Transverse colon (tissue), 4 donors: ENCODE measurements around the gene TRAF6. TPM values are rescaled to one million over a fixed set of nuclear protein-coding genes. Genes with fewer than 3 reads are reported as not detected.
"Not testable (repeated sequence)": the region's sequence is repeated elsewhere in the genome, so short reads cannot be mapped to it uniquely, and the experiment has no call there.

Experiments
- DNase-seq: peaks from one replicate; pipeline ENCODE4 v3.0.0-alpha.2; 2019
- H3K27ac ChIP-seq, 4 donors: fragments of 200-600 bp; sonication (generic); 2 replicates each; pipeline ENCODE4 v1.5.1; 2016 to 2018; ENCODE audit warnings: inconsistent platforms in 4 of 4
- H3K27me3 ChIP-seq: fragments of 200-600 bp; sonication (generic); 2 replicates; pipeline ENCODE4 v1.5.1; 2017; ENCODE audit warnings: inconsistent platforms
- H3K36me3 ChIP-seq, 4 donors: fragments of 200-600 bp; sonication (generic); 2 replicates each; pipeline ENCODE4 v1.5.1; 2017 to 2019; ENCODE audit warnings: inconsistent platforms in 4 of 4
- H3K4me1 ChIP-seq, 4 donors: fragments of 200-600 bp; sonication (generic); 2 replicates each; pipeline ENCODE4 v1.5.1; 2017 to 2020; ENCODE audit warnings: inconsistent platforms in 4 of 4
- H3K4me3 ChIP-seq, 4 donors: fragments of 200-600 bp; sonication (generic); 1 replicate in 1 of 4; 2 replicates in 3 of 4; pipeline versions ENCODE4 v1.5.1 to v1.6.1; 2017 to 2019; ENCODE audit warnings: inconsistent platforms in 4 of 4
- H3K9me3 ChIP-seq, 2 donors: fragments of 200-600 bp; sonication (generic); 2 replicates each; pipeline ENCODE4 v1.5.1; 2017 to 2019; ENCODE audit warnings: inconsistent platforms in 2 of 2
- CTCF ChIP-seq, 5 experiments: fragments of 200-600 bp in 3 of 5; fragments of 450-650 bp in 2 of 5; sonication (generic) in 3 of 5; IDR thresholded peaks; 1 replicate in 2 of 5; 2 replicates in 3 of 5; pipeline ENCODE4 v1.5.1; 2016 to 2017; ENCODE audit warnings: antibody characterized with exemption in 5 of 5, inconsistent platforms in 3 of 5, mild to moderate bottlenecking in 2 of 5, moderate library complexity in 1 of 5
- EP300 ChIP-seq: sonication (generic); formaldehyde crosslinking; IDR thresholded peaks from one replicate; pipeline ENCODE4 v1.6.1; 2017; ENCODE audit warnings: antibody characterized with exemption, low read depth
- POLR2A ChIP-seq: fragments of 450-650 bp; IDR thresholded peaks from one replicate; pipeline ENCODE4 v1.6.1; 2016; ENCODE audit warnings: antibody characterized with exemption, mild to moderate bottlenecking, moderate library complexity
- POLR2AphosphoS5 ChIP-seq, 3 donors: sonication (generic); formaldehyde crosslinking; IDR thresholded peaks; one replicate each; pipeline ENCODE4 v1.6.1; 2016; ENCODE audit warnings: antibody characterized with exemption in 3 of 3
- WGBS, 2 donors: methylation state at CpG; one replicate each; pipeline ENCODE4 v1.1.5; 2018; ENCODE audit warnings: low coverage in 1 of 2; 5-methylcytosine and 5-hydroxymethylcytosine counted together
- in situ Hi-C, 4 donors: fragments of 200-750 bp; cut with MboI; loops; one replicate each; pipeline versions ENCODE4 v1.15.0 to v1.15.1; 2017; ENCODE audit warnings: low sequenced_read_pairs in 3 of 4, low pct_ligation_motif_present in 1 of 4, low pct_unique_long_range_greater_than_20kb in 1 of 4
- intact Hi-C: fragments of 100-400 bp; cut with DNase I; formaldehyde crosslinking; loops from one replicate; pipeline ENCODE4 v1.15.1; 2023; ENCODE audit warnings: low total_unique reads
- total RNA-seq, 4 donors: library from RNA; depleted of rRNA; stranded (reverse); fragments of >200 nt; gene quantifications; one replicate each; pipeline ENCODE4 v1.1.0, GENCODE V29; 2016

The TRAF6 gene
- total RNA-seq, 4 donors from 2014 or later, result 0.80 to 16.4 (median 10.4) TPM

- Histone ChIP-seq H3K27me3 (no peaks in the 10 kb centered on the region), H3K4me1 (no peaks in the 10 kb centered on the region), H3K4me3 (no peak overlapping the region), H3K36me3 (no peaks in the 10 kb centered on the region), H3K9me3 (no peaks in the 10 kb centered on the region), H3K27ac (no peak overlapping the region)
- no peak for DNase-seq
- TF ChIP-seq POLR2A, result no peak
- TF ChIP-seq CTCF (IDR thresholded peaks at IDR 0.05), result no peak
- TF ChIP-seq EP300, result no peak
- no peak for TF ChIP-seq POLR2AphosphoS5 (IDR thresholded peaks at IDR 0.05)
- in situ Hi-C loops, result no loop called here
- intact Hi-C loops, result no loop called here
Measured at GRCh38 chr11:36530840-36531239, 20.8 kb upstream of the TRAF6 start.

- 56 to 100% methylated on average over 1 to 2 of the region's 2 CpGs for WGBS, 2 donors
- peaks cover 0 to 9% (median 2%) of the 10 kb centered on the region in 4 donors for H3K4me1 ChIP-seq
- no peak for DNase-seq
- TF ChIP-seq POLR2A (no peak), POLR2AphosphoS5 (IDR thresholded peaks at IDR 0.05) (no peak), CTCF (IDR thresholded peaks at IDR 0.05) (no peak), EP300 (no peak)
- intact Hi-C loops (no loop called here), in situ Hi-C loops (no loop called here)
- no peaks in the 10 kb centered on the region for H3K9me3 ChIP-seq
- no peaks in the 10 kb centered on the region for H3K27me3 ChIP-seq
- no peak overlapping the region for H3K27ac ChIP-seq
- H3K36me3 ChIP-seq, result no peaks in the 10 kb centered on the region
- H3K4me3 ChIP-seq, result no peak overlapping the region
Measured at GRCh38 chr11:36513965-36514364, 3.9 kb upstream of the TRAF6 start.

GRCh38 chr11:36512016-36512415 lies 1.9 kb upstream of the TRAF6 start:
- Histone ChIP-seq H3K27me3 (no peaks in the 10 kb centered on the region), H3K9me3 (no peaks in the 10 kb centered on the region), H3K4me1 (peaks cover 0 to 23% (median 10%) of the 10 kb centered on the region in 4 donors), H3K36me3 (no peaks in the 10 kb centered on the region), H3K4me3 (no peak overlapping the region), H3K27ac (no peak overlapping the region)
- TF ChIP-seq POLR2AphosphoS5 (IDR thresholded peaks at IDR 0.05), result no peak
- TF ChIP-seq POLR2A, result no peak
- no peak for TF ChIP-seq EP300
- TF ChIP-seq CTCF (IDR thresholded peaks at IDR 0.05), result no peak
- intact Hi-C loops, result no loop called here
- WGBS, 2 donors, result 56 to 79% methylated on average over 3 to 5 of the region's 5 CpGs
- DNase-seq, result no peak
- in situ Hi-C loops, result no loop called here

- H3K36me3 ChIP-seq, H3K27me3 ChIP-seq, in situ Hi-C loops, intact Hi-C loops, H3K9me3 ChIP-seq, DNase-seq: not testable (repeated sequence)
- Histone ChIP-seq H3K4me3 (peak overlapping the region in 1 of 4 donors; percentile 69), H3K4me1 (peaks cover 0 to 23% (median 10%) of the 10 kb centered on the region in 4 donors), H3K27ac (peak overlapping the region in 1 of 4 donors; percentile 87)
- 68 to 77% methylated on average over 2 of the region's 2 CpGs for WGBS, 2 donors
Measured at GRCh38 chr11:36511062-36511461, 990 bp upstream of the TRAF6 start.

GRCh38 chr11:36510594-36510942 lies 496 bp upstream of the TRAF6 start:
- WGBS, 2 donors, result 9 to 13% methylated on average over 7 to 8 of the region's 8 CpGs
- peak overlapping the region; percentile 86 to 92 (median 87) for H3K27ac ChIP-seq
- H3K27me3 ChIP-seq, result no peaks in the 10 kb centered on the region
- TF ChIP-seq POLR2A, result no peak
- TF ChIP-seq POLR2AphosphoS5 (IDR thresholded peaks at IDR 0.05), result no peak
- TF ChIP-seq CTCF (IDR thresholded peaks at IDR 0.05), result no peak
- no peak for TF ChIP-seq EP300
- no peak for DNase-seq
- peaks cover 0 to 23% (median 10%) of the 10 kb centered on the region in 4 donors for H3K4me1 ChIP-seq
- H3K9me3 ChIP-seq, result no peaks in the 10 kb centered on the region
- H3K36me3 ChIP-seq, result no peaks in the 10 kb centered on the region
- intact Hi-C loops, result no loop called here
- in situ Hi-C loops, result no loop called here
- peak overlapping the region; percentile 68 to 93 (median 69) for H3K4me3 ChIP-seq
